Cardiac fibroblast (primary cell): ENCODE data around the gene PAX2.

Experiments
- DNase-seq, 2 donors: peaks; one replicate each; pipeline versions ENCODE4 v3.0.0 to v3.0.0-alpha.2; 2010; ENCODE audit warnings: low read depth in 2 of 2
- H3K4me3 ChIP-seq, 2 donors: replicated peaks in 1 of 2; 1 replicate in 1 of 2; 2 replicates in 1 of 2; pipeline ENCODE4 v1.5.1; 2011; ENCODE audit warnings: low read depth in 2 of 2, low read length in 2 of 2, mild to moderate bottlenecking in 2 of 2, moderate library complexity in 1 of 2
- CTCF ChIP-seq: IDR thresholded peaks from one replicate; pipeline ENCODE4 v1.5.1; 2011; ENCODE audit warnings: low read depth, mild to moderate bottlenecking, low read length, inconsistent platforms

PAX2 gene

GRCh38 chr10:100826661-100826982 lies 81.2 kb downstream of the PAX2 start:
- no peak overlapping the region for H3K4me3 ChIP-seq
- no peak for DNase-seq

DNA sequence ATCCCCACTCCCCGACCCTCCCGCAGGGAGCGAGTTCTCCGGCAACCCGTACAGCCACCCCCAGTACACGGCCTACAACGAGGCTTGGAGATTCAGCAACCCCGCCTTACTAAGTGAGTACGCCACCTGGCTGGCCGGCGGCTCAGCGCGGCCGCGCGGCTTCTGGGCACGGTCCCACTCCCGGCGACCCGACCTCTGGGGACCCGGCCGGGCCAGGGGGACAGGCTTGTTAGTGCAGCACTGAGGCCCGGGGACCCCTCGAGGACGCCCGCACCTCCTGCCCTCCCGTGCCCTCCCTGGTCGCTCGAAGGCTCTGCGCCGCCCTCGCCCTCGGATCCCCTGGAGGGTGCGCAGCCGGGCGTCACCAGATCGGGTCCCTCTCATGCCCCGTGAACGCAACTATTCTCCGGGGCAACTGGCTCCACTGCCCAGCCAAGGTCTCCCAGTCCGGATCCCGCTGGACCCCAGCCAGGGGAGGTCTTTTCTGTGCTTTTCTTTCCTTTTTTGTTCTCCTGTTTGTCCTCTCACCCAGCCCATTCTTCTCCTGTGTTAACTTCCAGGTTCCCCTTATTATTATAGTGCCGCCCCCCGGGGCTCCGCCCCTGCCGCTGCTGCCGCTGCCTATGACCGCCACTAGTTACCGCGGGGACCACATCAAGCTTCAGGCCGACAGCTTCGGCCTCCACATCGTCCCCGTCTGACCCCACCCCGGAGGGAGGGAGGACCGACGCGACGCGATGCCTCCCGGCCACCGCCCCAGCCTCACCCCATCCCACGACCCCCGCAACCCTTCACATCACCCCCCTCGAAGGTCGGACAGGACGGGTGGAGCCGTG lies 81.8 kb downstream of the PAX2 start:
- H3K4me3 ChIP-seq = no peak overlapping the region
- DNase-seq = no peak
- no peak for TF ChIP-seq CTCF

More at GRCh38 chr10:100826661-100826982, 81.2 kb downstream of the PAX2 start:
- no peak for TF ChIP-seq CTCF

- no peak overlapping the region for H3K4me3 ChIP-seq
- DNase-seq = no peak
- TF ChIP-seq CTCF = no peak
Measured at GRCh38 chr10:100827819-100828737, 82.7 kb downstream of the PAX2 start.

DNA sequence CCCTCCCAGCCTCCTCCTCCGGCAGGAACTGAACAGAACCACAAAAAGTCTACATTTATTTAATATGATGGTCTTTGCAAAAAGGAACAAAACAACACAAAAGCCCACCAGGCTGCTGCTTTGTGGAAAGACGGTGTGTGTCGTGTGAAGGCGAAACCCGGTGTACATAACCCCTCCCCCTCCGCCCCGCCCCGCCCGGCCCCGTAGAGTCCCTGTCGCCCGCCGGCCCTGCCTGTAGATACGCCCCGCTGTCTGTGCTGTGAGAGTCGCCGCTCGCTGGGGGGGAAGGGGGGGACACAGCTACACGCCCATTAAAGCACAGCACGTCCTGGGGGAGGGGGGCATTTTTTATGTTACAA lies 83.3 kb downstream of the PAX2 start:
- no peak overlapping the region for H3K4me3 ChIP-seq
- DNase-seq = no peak
- TF ChIP-seq CTCF = no peak

DNA sequence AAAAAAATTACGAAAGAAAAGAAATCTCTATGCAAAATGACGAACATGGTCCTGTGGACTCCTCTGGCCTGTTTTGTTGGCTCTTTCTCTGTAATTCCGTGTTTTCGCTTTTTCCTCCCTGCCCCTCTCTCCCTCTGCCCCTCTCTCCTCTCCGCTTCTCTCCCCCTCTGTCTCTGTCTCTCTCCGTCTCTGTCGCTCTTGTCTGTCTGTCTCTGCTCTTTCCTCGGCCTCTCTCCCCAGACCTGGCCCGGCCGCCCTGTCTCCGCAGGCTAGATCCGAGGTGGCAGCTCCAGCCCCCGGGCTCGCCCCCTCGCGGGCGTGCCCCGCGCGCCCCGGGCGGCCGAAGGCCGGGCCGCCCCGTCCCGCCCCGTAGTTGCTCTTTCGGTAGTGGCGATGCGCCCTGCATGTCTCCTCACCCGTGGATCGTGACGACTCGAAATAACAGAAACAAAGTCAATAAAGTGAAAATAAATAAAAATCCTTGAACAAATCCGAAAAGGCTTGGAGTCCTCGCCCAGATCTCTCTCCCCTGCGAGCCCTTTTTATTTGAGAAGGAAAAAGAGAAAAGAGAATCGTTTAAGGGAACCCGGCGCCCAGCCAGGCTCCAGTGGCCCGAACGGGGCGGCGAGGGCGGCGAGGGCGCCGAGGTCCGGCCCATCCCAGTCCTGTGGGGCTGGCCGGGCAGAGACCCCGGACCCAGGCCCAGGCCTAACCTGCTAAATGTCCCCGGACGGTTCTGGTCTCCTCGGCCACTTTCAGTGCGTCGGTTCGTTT lies 83.9 kb downstream of the PAX2 start:
- TF ChIP-seq CTCF = no peak
- no peak for DNase-seq
- H3K4me3 ChIP-seq = peak overlapping the region in 1 of 2 donors; percentile 1

- no peak for DNase-seq
- H3K4me3 ChIP-seq = no peak overlapping the region
- TF ChIP-seq CTCF = no peak
Measured at GRCh38 chr10:100829933-100830727, 84.7 kb downstream of the PAX2 start.
